DOHH2 (cell line): ENCODE results near the gene CA4.

ENCODE experiments used
- CTCF ChIP-seq: fragments of 200-600 bp; sonication (generic); IDR thresholded peaks from one replicate; pipeline ENCODE4 v1.5.1; 2014; ENCODE audit warnings: antibody characterized with exemption, mild to moderate bottlenecking, low read depth, low read length; ENCODE audit not compliant: poor library complexity, severe bottlenecking
- EZH2phosphoT487 ChIP-seq: fragments of 200-600 bp; sonication (generic); IDR thresholded peaks from 2 replicates; pipeline ENCODE4 v1.6.1; 2017; ENCODE audit warnings: borderline replicate concordance, mild to moderate bottlenecking, antibody characterized with exemption, low read length, moderate library complexity, mixed read lengths

GRCh38 chr17:60108712-60109111, 41.1 kb upstream of the CA4 start:
- TF ChIP-seq CTCF (no peak), EZH2phosphoT487 (no peak)
